Kidney (tissue), 14 donors: ENCODE data around the gene KRT82. TPM values are rescaled to one million over a fixed set of nuclear protein-coding genes. Genes with fewer than 3 reads are reported as not detected.

Experiments used
- DNase-seq, 5 donors: peaks; one replicate each; pipeline ENCODE4 v3.0.0-alpha.2; 2013 to 2020
- FAIRE-seq: peaks from 2 replicates; lab custom pipeline; 2012; peaks lifted over from hg19 to GRCh38; lab: Jason Lieb, UNC
- H3K27ac ChIP-seq, 2 donors: one replicate each; pipeline ENCODE4 v1.7.0; 2013; ENCODE audit warnings: low read depth in 2 of 2, low read length in 2 of 2, inconsistent platforms in 1 of 2
- H3K27me3 ChIP-seq: one replicate; pipeline ENCODE4 v1.7.1; 2013; ENCODE audit warnings: low read length, inconsistent platforms; ENCODE audit not compliant: control insufficient read depth, insufficient read depth
- H3K36me3 ChIP-seq, 3 donors: one replicate each; pipeline versions ENCODE4 v1.7.0 to v1.7.1; 2013; ENCODE audit warnings: low read length in 3 of 3, control low read depth in 1 of 3, inconsistent platforms in 1 of 3; ENCODE audit not compliant: insufficient read depth in 3 of 3, control insufficient read depth in 2 of 3
- H3K4me1 ChIP-seq, 3 donors: one replicate each; pipeline versions ENCODE4 v1.7.0 to v1.7.1; 2013; ENCODE audit warnings: low read length in 3 of 3, inconsistent platforms in 1 of 3, low read depth in 1 of 3; ENCODE audit not compliant: control insufficient read depth in 2 of 3, insufficient read depth in 2 of 3
- H3K4me3 ChIP-seq, 3 donors: one replicate each; pipeline versions ENCODE4 v1.7.0 to v1.8.1; 2013; ENCODE audit warnings: low read length in 3 of 3, control low read depth in 1 of 3, inconsistent platforms in 1 of 3
- H3K9ac ChIP-seq, 3 donors: one replicate each; pipeline versions ENCODE4 v1.7.0 to v1.7.1; 2013; ENCODE audit warnings: low read length in 3 of 3, control low read depth in 1 of 3, inconsistent platforms in 1 of 3
- H3K9me3 ChIP-seq, 3 donors: one replicate each; pipeline versions ENCODE4 v1.7.0 to v1.7.1; 2013; ENCODE audit warnings: low read length in 3 of 3, control low read depth in 1 of 3, inconsistent platforms in 1 of 3; ENCODE audit not compliant: control insufficient read depth in 2 of 3, insufficient read depth in 1 of 3
- intact Hi-C: fragments of 100-400 bp; cut with DNase I; formaldehyde crosslinking; loops from one replicate; pipeline ENCODE4 v1.11.1; 2022
- polyA plus RNA-seq: library from polyadenylated mRNA; stranded (reverse); fragments of 350-450 nt; fragmentation: Illumina TruSeq; extraction: RNeasy Lipid Tissue Mini Kit (QIAGEN cat#74804); gene quantifications from one replicate; pipeline ENCODE4 v1.2.3, GENCODE V29; 2014; ENCODE audit warnings: low read depth, low replicate concordance; ENCODE audit not compliant: insufficient read depth
- total RNA-seq: library from RNA; stranded (reverse); fragmentation: NEBNext Ultra II Directional; extraction: Animal tissue kit (Norgen Biotek cat#: 25700); gene quantifications from one replicate; pipeline ENCODE4 v1.2.1, GENCODE V29; 2021
- TF ChIP-seq, protein P1 (sequence below): IDR thresholded peaks from 3 replicates; pipeline ENCODE4 v1.5.1; 2012; ENCODE audit warnings: mild to moderate bottlenecking, moderate library complexity, borderline replicate concordance; ENCODE audit not compliant: insufficient read depth; ENCODE audit errors: extremely low read depth
- donor health status: control.
- donor health status: control.
- donor health status: control.
- donor health status: control.
- donor health status: control.
- donor health status: DM: yes; HTN: yes; CAD: no.
- donor health status: Normal renal cell carcinoma (clear cell type).

The KRT82 gene
- total and polyA plus RNA-seq, 2 donors from 2014 or later = not detected

DNA sequence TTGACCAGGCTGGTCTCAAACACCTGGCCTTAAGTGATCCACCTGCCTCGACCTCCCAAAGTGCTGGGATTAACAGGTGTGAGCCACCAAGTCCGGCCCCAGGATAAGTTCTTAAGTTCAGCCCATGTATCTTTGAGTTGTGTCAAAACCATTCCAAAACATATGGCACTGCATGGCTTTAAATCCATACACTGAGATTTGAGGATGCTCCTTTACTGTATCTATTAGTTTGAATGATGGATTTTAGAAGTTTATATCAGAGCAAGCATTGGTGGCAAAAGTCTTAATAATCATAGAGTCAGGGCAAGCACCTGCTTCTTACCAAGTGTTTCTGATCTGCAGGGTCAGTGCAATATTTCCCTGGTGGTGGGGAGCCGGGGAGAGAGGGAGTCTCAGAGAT, 39.7 kb upstream of the KRT82 start:
- no peaks in the 10 kb centered on the region for H3K36me3 ChIP-seq
- no peak for FAIRE-seq
- H3K9ac ChIP-seq = no peak overlapping the region
- H3K9me3 ChIP-seq = no peaks in the 10 kb centered on the region
- intact Hi-C loops = no loop called here
- no peaks in the 10 kb centered on the region for H3K4me1 ChIP-seq
- H3K27ac ChIP-seq = no peak overlapping the region
- no peaks in the 10 kb centered on the region for H3K27me3 ChIP-seq
- DNase-seq = no peak
- TF ChIP-seq, protein P1, sequence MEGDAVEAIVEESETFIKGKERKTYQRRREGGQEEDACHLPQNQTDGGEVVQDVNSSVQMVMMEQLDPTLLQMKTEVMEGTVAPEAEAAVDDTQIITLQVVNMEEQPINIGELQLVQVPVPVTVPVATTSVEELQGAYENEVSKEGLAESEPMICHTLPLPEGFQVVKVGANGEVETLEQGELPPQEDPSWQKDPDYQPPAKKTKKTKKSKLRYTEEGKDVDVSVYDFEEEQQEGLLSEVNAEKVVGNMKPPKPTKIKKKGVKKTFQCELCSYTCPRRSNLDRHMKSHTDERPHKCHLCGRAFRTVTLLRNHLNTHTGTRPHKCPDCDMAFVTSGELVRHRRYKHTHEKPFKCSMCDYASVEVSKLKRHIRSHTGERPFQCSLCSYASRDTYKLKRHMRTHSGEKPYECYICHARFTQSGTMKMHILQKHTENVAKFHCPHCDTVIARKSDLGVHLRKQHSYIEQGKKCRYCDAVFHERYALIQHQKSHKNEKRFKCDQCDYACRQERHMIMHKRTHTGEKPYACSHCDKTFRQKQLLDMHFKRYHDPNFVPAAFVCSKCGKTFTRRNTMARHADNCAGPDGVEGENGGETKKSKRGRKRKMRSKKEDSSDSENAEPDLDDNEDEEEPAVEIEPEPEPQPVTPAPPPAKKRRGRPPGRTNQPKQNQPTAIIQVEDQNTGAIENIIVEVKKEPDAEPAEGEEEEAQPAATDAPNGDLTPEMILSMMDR = no peak
- H3K4me3 ChIP-seq = no peak overlapping the region

DNA sequence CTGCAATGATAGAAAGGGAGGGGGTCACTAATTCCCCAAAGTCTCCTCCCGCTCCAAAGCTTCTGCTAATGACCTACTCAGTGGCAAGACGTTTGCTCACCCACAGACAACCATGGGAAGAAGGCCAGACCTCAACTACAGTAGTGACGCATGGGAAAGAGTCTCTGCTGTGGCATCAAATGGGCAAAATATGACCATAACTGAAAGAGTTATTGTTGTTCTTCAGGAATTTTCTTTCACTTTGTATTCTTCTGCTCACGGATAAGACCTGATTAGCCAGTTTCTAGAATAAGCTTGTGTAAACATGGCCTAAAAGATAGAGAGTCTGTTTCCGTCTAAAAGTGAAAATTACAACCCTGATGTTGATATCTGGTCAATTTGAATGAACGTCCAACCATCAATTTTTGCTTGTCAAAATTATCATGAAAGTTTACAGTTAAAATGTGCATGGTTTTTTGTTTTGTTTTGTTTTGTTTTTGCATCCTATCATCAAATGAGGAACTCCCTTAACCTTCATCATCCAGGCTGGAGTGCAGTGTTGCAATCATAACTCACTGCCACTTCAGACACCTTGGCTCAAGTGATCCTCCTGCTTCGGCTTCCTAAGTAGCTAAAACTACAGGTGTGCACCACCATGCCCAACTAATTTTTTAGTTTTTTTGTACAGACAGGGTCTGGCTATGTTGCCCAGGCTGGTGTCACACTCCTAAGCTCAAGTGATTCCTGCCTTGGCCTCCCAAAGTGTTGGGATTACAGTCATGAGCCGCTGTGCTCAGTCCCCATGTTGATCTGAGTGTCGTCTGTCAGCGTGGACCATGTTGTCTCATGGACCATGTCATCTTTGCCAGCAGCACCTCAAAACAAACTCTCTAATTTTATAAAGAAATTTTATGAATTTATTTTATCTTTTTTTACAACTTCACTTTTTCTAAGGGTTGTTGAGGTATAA, 38.8 kb upstream of the KRT82 start:
- H3K9ac ChIP-seq = no peak overlapping the region
- TF ChIP-seq, protein P1 = no peak
- no peaks in the 10 kb centered on the region for H3K36me3 ChIP-seq
- intact Hi-C loops = no loop called here
- H3K27me3 ChIP-seq = no peaks in the 10 kb centered on the region
- H3K9me3 ChIP-seq = no peaks in the 10 kb centered on the region
- FAIRE-seq = no peak
- no peak overlapping the region for H3K4me3 ChIP-seq
- no peak for DNase-seq
- no peaks in the 10 kb centered on the region for H3K4me1 ChIP-seq
- H3K27ac ChIP-seq = no peak overlapping the region

DNA sequence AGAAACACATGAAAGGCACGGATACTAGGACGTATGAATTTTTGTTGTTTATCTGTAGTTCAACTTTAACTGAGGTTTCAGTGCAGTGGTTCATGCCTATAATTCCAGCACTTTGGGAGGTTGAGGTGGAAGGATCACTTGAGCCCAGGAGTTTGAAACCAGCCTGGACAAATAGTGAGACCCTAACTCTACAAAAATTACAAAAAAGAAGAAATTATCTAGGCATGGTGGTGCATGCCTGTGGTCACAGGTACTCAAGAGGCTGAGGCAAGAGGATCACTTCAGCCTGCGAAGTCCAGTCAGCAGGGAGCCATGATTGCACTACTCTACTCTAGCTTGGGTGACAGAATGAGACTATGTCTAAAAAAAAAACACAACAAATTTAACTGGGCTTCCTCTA, 37.8 kb upstream of the KRT82 start:
- Histone ChIP-seq H3K27ac (no peak overlapping the region), H3K4me1 (no peaks in the 10 kb centered on the region), H3K4me3 (no peak overlapping the region), H3K9me3 (no peaks in the 10 kb centered on the region), H3K27me3 (no peaks in the 10 kb centered on the region), H3K9ac (no peak overlapping the region), H3K36me3 (no peaks in the 10 kb centered on the region)
- FAIRE-seq (no peak), DNase-seq (no peak)
- TF ChIP-seq, protein P1 = no peak
- intact Hi-C loops = no loop called here
